Caco-2 (cell line): Measurements from ENCODE around the gene TNRC6B. TPM values are rescaled to one million over a fixed set of nuclear protein-coding genes. Genes with fewer than 3 reads are reported as not detected.
"Not testable (repeated sequence)": the region's sequence is repeated elsewhere in the genome, so short reads cannot be mapped to it uniquely, and the experiment has no call there.

Source experiments
- BruUV-seq: library from RNA; stranded (reverse); fragments of 400-500 nt; replicated peaks from 2 replicates; lab custom pipeline; 2021; lab: Mats Ljungman, UMichigan
- CTCF ChIA-PET: fragments of 300-600 bp; sonication (Branson Sonifier 250); formaldehyde crosslinking; loops from one replicate; lab custom pipeline; 2022; ENCODE audit warnings: antibody characterized with exemption; lab: Charles Lee
- POLR2A ChIA-PET: fragments of 300-600 bp; sonication (Branson Sonifier 250); formaldehyde crosslinking; loops from one replicate; lab custom pipeline; 2022; ENCODE audit warnings: antibody characterized with exemption; lab: Charles Lee
- DNase-seq, 2 experiments: peaks; one replicate each; pipeline versions ENCODE4 v3.0.0 to v3.0.0-alpha.2; 2020 to 2022
- H3K27me3 ChIP-seq: replicated peaks from 2 replicates; pipeline ENCODE4 v1.6.0; 2011; ENCODE audit warnings: low read length; ENCODE audit not compliant: control insufficient read depth, insufficient read depth
- H3K36me3 ChIP-seq: 2 replicates; pipeline ENCODE4 v1.5.1; 2011; ENCODE audit warnings: low read length; ENCODE audit not compliant: control insufficient read depth, insufficient read depth
- H3K4me1 ChIP-seq: fragments of 250-450 bp; sonication (Bioruptor Pico); 2 replicates; pipeline ENCODE4 v1.5.1; 2020; ENCODE audit warnings: mild to moderate bottlenecking
- H3K4me3 ChIP-seq: 2 replicates; pipeline ENCODE4 v1.5.1; 2011; ENCODE audit warnings: low read depth, mild to moderate bottlenecking, control low read depth, low read length
- H3K9me3 ChIP-seq: fragments of 250-450 bp; sonication (Bioruptor Pico); 2 replicates; pipeline ENCODE4 v1.5.1; 2020; ENCODE audit warnings: mild to moderate bottlenecking, moderate library complexity
- H3K27ac Mint-ChIP-seq: one replicate; pipeline ENCODE4 v1.8.0; 2022; ENCODE audit warnings: mixed read lengths; ENCODE audit not compliant: unreplicated experiment
- H3K27me3 Mint-ChIP-seq: one replicate; pipeline ENCODE4 v1.8.0; 2022; ENCODE audit warnings: mixed read lengths; ENCODE audit not compliant: insufficient read depth, unreplicated experiment
- H3K36me3 Mint-ChIP-seq: one replicate; pipeline ENCODE4 v1.8.0; 2022; ENCODE audit warnings: mild to moderate bottlenecking, mixed read lengths; ENCODE audit not compliant: insufficient read depth, unreplicated experiment
- H3K4me1 Mint-ChIP-seq: one replicate; pipeline ENCODE4 v1.8.0; 2022; ENCODE audit warnings: low read depth, mixed read lengths; ENCODE audit not compliant: unreplicated experiment
- H3K4me3 Mint-ChIP-seq: one replicate; pipeline ENCODE4 v1.8.0; 2022; ENCODE audit warnings: mild to moderate bottlenecking, moderate library complexity, mixed read lengths; ENCODE audit not compliant: unreplicated experiment
- H3K9me3 Mint-ChIP-seq: one replicate; pipeline ENCODE4 v1.8.0; 2022; ENCODE audit warnings: mixed read lengths; ENCODE audit not compliant: unreplicated experiment
- intact Hi-C: fragments of 100-400 bp; cut with micrococcal nuclease; formaldehyde crosslinking; loops from one replicate; pipeline ENCODE4 v1.10.0; 2022; ENCODE audit not compliant: unreplicated experiment
- total RNA-seq: library from RNA; stranded (reverse); gene quantifications from 2 replicates; pipeline ENCODE4 v1.2.3, GENCODE V29; 2022
- TF ChIP-seq, protein P1 (sequence below), 2 experiments: fragments of 200-600 bp in 1 of 2; IDR thresholded peaks; 1 replicate in 1 of 2; 2 replicates in 1 of 2; pipeline versions ENCODE4 v1.5.1 to v1.8.0; 2011 to 2022; ENCODE audit warnings: antibody characterized with exemption in 1 of 2, control low read depth in 1 of 2, inconsistent platforms in 1 of 2, low read depth in 1 of 2, low read length in 1 of 2, mild to moderate bottlenecking in 1 of 2, moderate library complexity in 1 of 2; ENCODE audit not compliant: insufficient read depth in 1 of 2, severe bottlenecking in 1 of 2, unreplicated experiment in 1 of 2

Gene TNRC6B
- total RNA-seq, 1 experiment from 2014 or later: 23.5 TPM

DNA sequence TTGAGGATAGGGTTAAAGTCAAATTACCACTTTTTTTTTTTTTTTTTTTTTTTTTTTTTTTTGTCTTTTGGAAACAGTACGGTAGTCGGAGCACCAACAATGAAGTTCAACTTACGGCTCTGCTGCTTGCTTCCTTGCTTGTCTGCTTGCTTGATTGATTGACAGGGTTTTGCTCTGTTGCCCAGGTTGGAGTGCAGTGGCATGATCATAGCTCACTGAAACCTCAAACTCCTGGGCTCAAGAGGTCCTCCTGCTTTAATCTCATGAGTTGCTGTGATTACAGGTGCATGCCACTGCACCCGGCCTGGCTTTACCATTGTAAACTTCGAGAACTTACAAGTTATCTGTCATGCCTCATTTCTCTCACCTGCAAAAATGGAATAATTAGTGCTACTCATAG is 198.4 kb downstream of the TNRC6B start:
- Mint-ChIP-seq H3K36me3 (peaks cover 16% of the 10 kb centered on the region), H3K4me3 (no peak overlapping the region), H3K4me1 (peaks cover 7% of the 10 kb centered on the region), H3K27ac (no peak overlapping the region), H3K9me3 (no peaks in the 10 kb centered on the region), H3K27me3 (no peaks in the 10 kb centered on the region)
- H3K9me3 ChIP-seq: no peaks in the 10 kb centered on the region
- CTCF ChIA-PET: no interaction called here
- no peaks in the 10 kb centered on the region for H3K36me3 ChIP-seq
- H3K27me3 ChIP-seq: no peaks in the 10 kb centered on the region
- DNase-seq: no peak
- no peak overlapping the region for H3K4me3 ChIP-seq
- POLR2A ChIA-PET: no interaction called here
- no TSS peak for BruUV-seq
- TF ChIP-seq, protein P1, sequence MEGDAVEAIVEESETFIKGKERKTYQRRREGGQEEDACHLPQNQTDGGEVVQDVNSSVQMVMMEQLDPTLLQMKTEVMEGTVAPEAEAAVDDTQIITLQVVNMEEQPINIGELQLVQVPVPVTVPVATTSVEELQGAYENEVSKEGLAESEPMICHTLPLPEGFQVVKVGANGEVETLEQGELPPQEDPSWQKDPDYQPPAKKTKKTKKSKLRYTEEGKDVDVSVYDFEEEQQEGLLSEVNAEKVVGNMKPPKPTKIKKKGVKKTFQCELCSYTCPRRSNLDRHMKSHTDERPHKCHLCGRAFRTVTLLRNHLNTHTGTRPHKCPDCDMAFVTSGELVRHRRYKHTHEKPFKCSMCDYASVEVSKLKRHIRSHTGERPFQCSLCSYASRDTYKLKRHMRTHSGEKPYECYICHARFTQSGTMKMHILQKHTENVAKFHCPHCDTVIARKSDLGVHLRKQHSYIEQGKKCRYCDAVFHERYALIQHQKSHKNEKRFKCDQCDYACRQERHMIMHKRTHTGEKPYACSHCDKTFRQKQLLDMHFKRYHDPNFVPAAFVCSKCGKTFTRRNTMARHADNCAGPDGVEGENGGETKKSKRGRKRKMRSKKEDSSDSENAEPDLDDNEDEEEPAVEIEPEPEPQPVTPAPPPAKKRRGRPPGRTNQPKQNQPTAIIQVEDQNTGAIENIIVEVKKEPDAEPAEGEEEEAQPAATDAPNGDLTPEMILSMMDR (IDR thresholded peaks at IDR 0.05; ENCODE audit: insufficient read depth in 1 of 2, low read depth in 1 of 2, low read length in 1 of 2, severe bottlenecking in 1 of 2, unreplicated experiment in 1 of 2): no peak
- intact Hi-C loops: no loop called here
- H3K4me1 ChIP-seq: no peaks in the 10 kb centered on the region

DNA sequence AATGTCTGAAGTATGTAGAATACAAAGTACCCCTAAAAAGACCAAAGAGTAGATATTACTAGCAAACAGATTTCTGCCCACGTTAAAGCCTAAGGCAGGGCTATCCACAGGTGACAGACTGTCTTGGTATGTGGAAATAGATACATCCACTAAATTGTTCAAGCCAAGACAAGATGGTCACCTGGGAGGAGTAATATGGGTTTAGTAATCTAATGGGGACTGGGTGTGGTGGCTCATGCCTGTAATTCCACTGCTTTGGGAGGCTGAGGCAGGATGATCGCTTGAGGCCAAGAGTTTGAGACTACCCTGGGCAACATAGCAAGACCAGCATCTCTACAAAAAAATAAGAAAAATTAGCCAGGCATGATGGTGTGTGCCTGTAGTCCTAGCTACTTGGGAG is 200.2 kb downstream of the TNRC6B start:
- ChIA-PET CTCF (no interaction called here), POLR2A (no interaction called here)
- Mint-ChIP-seq H3K36me3 (peaks cover 5% of the 10 kb centered on the region), H3K4me3 (no peak overlapping the region), H3K27me3 (no peaks in the 10 kb centered on the region), H3K9me3 (no peaks in the 10 kb centered on the region), H3K4me1 (peaks cover 6% of the 10 kb centered on the region), H3K27ac (no peak overlapping the region)
- Histone ChIP-seq H3K4me1 (no peaks in the 10 kb centered on the region), H3K9me3 (no peaks in the 10 kb centered on the region), H3K27me3 (no peaks in the 10 kb centered on the region), H3K4me3 (no peak overlapping the region), H3K36me3 (no peaks in the 10 kb centered on the region)
- no peak for DNase-seq
- intact Hi-C loops: no loop called here
- BruUV-seq: no TSS peak
- TF ChIP-seq, protein P1 (IDR thresholded peaks at IDR 0.05; ENCODE audit: insufficient read depth in 1 of 2, low read depth in 1 of 2, low read length in 1 of 2, severe bottlenecking in 1 of 2, unreplicated experiment in 1 of 2): no peak

GRCh38 chr22:40378448-40378847 is 200.7 kb downstream of the TNRC6B start:
- H3K9me3 Mint-ChIP-seq, H3K4me3 Mint-ChIP-seq, DNase-seq, H3K27me3 Mint-ChIP-seq, H3K36me3 ChIP-seq, BruUV-seq, H3K36me3 Mint-ChIP-seq, H3K4me3 ChIP-seq, H3K4me1 ChIP-seq, H3K27me3 ChIP-seq, H3K9me3 ChIP-seq, intact Hi-C loops, CTCF ChIA-PET, H3K27ac Mint-ChIP-seq, POLR2A ChIA-PET, H3K4me1 Mint-ChIP-seq: not testable (repeated sequence)

DNA sequence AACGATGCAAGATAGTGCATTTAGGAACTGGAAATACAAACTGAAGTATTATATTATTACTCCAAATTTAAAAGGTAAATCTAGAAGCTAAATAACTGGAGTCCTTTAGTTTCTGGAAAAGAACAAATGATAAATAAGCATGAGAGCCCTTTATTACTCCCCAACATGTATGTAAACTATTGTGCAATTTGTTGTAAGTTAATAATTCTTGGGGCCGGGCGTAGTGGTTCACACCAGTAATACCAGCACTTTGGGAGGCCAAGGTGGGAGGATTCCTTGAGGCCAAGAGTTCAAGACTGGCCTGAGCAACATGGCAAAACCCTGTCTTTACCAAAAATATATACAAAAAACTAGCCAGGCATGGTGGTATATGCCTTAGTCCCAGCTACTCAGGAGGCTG is 203.7 kb downstream of the TNRC6B start:
- H3K27me3 ChIP-seq: no peaks in the 10 kb centered on the region
- no peak overlapping the region for H3K4me3 ChIP-seq
- no TSS peak for BruUV-seq
- no peaks in the 10 kb centered on the region for H3K9me3 ChIP-seq
- TF ChIP-seq, protein P1 (IDR thresholded peaks at IDR 0.05; ENCODE audit: insufficient read depth in 1 of 2, low read depth in 1 of 2, low read length in 1 of 2, severe bottlenecking in 1 of 2, unreplicated experiment in 1 of 2): no peak
- DNase-seq: no peak
- CTCF ChIA-PET: no interaction called here
- Mint-ChIP-seq H3K36me3 (no peaks in the 10 kb centered on the region), H3K4me1 (no peaks in the 10 kb centered on the region), H3K4me3 (no peak overlapping the region), H3K9me3 (no peaks in the 10 kb centered on the region), H3K27me3 (no peaks in the 10 kb centered on the region), H3K27ac (no peak overlapping the region)
- intact Hi-C loops: no loop called here
- POLR2A ChIA-PET: no interaction called here
- no peaks in the 10 kb centered on the region for H3K4me1 ChIP-seq
- no peaks in the 10 kb centered on the region for H3K36me3 ChIP-seq
